Fibroblast of upper back skin (primary cell): Measurements from ENCODE around the gene ASPA.
"Not testable (repeated sequence)": the region's sequence is repeated elsewhere in the genome, so short reads cannot be mapped to it uniquely, and the experiment has no call there.

ENCODE experiments used
- DNase-seq: peaks from one replicate; pipeline ENCODE4 v3.0.0-alpha.2; 2013

The ASPA gene

DNA sequence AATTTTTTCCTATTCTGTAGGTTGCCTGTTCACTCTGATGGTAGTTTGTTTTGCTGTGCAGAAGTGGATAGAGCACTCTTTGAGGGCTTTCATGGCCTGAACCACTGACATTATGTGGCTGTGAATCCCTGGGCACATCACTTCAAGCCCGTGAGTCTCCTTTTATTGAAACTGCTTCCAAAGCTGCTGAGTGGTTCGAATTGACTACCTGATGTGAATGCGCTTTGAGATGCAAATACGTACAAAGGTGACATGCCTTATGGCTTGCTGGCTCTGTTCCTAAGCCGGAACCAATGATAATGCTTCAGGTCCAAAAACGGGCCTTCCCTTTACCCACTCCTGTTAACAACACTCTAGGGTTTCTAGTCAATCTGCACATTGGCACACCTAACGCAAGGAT lies 34.3 kb downstream of the ASPA start:
- DNase-seq = no peak

DNA sequence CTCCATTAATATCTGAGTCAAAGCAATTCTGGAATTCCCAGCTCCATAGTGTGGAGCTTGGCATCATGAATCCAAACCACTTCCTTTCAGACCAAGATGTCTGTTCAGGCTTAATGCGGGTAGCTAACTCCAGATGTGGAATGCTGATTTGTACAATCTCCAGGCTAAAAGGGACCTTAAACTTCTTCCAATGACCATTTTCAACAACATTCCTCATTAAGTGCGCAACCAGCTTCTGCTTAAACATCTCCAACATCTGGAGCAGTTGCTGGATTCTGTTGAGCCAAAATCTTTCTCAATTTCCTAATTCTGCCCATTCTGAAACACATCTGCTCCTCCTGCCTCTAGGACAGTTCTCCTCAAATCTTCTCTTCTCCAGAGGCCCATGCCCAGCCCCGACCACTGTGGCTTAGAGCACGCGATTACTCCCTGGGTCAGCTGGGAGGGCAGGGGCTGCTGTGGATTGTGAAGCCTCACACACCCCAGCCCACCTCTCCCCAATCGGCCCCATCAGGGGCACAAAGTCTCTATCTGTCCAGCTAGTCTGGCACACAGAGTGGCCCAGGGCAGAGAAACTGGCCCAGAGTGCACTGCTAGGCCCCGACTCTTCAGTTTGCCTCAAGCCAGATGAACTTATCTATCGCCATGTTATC lies 36.2 kb downstream of the ASPA start:
- peak; percentile 21 for DNase-seq

DNA sequence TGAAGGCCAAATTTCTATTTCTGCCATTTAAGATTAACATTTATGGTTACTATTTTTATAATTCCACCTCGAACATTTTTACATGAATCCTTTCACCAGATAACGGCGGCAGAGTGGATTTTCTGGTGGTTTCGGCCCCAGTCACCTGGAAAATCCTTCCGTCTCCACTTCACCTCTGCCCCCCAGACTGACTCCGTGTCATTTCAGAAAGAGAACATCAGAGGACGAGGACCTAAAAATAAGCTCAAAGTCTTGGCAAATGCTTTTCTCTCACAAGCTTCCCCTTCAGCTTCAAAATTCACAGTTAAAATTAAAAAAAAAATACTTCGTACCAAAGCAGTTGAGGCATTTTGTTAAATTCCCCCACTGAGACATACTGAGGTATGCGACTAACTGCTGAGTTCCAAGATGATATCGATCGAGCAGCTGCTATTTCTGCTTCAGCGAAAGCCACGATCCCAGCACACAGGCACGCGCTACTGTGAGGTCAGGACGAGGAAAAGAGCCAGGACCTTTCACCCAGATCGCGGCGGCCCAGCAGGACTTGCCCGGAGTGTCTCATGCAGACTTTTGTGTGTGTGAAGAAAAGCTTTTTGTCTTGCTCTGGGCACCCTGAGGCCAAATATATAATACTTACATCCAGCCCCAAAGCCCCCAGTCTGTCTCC lies 36.8 kb downstream of the ASPA start:
- DNase-seq = peak; percentile 64

DNA sequence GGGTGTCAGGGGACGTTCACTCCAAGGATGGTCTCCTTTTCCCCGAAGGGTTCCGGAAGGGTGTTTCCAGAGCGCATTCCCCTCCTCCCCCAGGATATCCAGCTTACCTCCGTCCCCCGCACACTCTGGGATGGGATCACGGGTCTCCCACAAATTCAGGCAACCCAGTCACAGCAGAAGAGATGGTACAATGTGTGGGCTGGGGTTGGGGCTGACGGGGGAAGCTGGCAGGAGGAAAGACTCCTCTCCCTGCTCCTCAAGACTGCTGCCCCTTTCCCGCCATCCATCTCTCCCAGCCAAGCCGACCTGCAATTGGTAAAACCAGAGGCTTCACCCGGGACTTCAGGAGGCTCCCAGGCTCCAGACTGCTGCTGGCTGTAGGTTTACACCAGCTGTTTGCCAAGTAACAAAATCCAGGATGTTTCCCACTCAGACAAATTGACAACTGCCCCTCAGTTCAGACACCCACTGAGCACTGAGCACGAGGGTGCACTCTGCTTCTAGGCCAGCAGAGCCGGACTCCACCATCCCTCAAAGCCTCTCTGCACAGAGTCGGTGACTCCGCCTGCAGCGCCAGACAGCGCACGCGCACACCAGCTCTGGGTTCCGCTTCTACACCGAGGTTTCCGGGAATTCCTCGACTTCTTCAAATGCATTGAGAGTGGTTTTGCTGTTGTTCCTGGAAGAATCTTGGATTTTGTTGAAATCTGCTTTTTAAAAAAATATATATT lies 37.7 kb downstream of the ASPA start:
- DNase-seq = no peak

GRCh38 chr17:3514167-3514566 lies 38.4 kb downstream of the ASPA start:
- DNase-seq = not testable (repeated sequence)

- no peak for DNase-seq
These were observed 39.1 kb downstream of the ASPA start for GRCh38 chr17:3514873-3515272.

DNA sequence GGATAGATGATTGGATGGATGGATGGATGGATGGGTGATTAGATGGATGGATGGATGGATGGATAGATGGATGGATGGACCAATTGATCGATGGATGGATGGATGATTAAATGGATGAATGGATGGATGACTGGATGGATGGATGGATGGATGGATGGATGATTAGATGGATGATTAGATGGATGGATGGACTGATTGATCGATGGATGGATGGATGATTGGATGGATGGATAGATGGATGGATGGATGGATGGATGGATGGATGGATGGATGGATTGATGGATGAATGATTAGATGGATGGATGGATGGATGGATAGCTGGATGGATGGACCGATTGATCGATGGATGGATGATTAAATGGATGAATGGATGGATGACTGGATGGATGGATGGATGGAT lies 43.7 kb downstream of the ASPA start:
- DNase-seq = not testable (repeated sequence)

DNA sequence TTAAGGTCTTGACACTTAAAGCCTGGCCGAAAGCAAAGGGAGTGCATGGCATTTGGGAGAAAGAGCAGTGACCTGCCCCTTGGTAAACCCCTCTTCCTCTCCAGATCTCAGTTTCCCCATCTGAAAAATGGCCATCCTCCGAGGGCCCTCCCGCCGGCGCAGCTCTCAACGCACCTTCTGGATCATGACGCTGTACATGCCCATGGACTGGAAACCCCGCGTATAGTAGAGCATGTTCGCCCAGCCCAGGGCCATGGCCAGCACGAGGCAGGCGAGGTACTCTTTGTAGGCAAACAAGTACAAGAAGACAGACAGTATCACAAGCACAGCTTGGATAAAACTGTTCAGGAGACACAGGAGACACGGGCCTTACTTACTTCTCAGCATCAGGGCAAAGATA lies 48.2 kb downstream of the ASPA start:
- no peak for DNase-seq

DNA sequence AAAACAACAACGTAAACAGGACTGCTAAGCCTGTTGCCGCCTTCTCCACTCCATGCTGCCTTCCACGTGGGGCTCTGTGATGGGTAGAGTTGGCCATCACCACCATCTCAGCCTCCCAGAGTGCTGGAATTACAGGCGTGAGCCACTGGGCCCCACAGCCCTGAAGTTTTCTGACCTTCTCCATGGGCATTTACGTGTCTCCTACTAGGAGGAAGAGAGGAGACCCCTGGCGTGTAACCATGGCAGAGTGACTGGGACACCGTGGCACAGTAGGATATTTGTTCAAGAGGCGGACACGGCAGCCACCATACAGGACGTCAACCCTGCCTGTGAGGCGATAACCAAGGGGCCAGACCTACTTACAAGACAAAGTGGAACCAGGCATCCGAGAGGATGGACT lies 50.7 kb downstream of the ASPA start:
- no peak for DNase-seq

- DNase-seq = no peak
These were observed 51.2 kb downstream of the ASPA start for GRCh38 chr17:3526971-3527370.

DNA sequence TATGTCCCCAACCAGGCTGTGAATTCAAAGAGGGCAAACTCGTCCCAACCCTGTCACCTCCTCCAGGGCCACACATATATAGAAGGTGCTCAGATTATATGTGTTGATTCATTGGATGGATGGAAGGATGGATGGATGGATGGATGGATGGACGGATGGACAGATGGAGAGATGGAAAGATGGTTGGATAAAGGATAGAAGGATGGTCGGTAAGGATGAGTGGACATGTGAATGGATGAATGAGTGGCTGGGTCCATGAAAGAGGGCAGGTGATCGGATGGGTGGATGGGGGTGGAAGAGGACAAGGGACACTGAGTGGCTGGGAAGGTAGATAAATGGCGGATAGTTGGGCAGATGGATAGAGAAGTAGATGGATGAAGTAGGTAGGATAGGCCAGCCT lies 51.7 kb downstream of the ASPA start:
- no peak for DNase-seq

DNA sequence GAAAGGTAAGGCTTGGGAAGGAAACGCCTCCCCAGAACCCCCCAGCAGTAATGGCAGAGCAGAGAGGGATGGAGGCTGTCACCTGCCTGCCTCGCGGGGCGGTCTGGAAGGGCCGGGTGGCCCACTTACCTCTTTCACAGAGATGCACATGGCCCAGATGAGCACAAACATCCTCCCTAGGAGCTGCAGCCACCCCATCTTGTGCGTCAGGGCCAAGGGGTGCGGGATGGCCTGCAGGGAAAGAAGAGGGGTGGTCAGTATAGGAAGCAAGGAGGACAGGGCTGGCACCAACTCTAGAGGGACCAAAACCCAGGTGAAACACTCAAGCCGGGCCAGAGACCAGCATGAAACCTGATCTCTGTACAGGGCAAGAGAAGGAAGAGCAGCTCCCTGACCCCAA lies 52.1 kb downstream of the ASPA start:
- DNase-seq = no peak

- no peak for DNase-seq
These were observed 52.6 kb downstream of the ASPA start for GRCh38 chr17:3528403-3528851.

DNA sequence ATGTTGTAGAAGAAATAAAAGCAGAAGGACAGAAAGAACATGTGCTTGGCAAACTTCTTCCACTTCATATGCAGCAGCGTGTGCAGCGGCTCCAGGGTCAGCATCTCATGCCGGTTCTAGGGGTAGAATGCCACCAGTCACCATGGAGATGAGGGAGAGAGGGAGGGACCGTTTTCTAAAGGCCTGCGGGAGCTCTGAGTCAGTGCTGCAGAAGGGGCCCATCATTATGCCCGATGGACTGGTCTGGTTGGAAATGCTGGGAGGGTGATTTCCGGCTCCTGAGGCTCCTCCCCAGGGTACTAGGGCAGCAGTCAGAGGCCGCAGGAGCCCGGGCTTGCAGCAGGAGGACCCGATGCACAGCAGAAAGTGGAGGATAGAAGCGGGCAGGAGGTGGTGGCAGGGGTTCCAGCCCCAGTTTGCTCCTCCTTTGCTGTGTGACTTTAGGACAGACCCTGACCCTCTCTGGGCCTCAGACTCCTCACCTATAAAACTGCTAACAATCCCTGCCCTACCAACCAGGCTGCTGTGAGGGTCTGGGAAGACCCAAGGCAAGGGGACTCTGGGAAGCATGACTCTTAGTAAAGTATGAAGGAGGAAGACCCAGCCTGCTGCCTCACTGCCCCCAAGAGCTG lies 53.2 kb downstream of the ASPA start:
- no peak for DNase-seq

- peak; percentile 30 for DNase-seq
These were observed 54.3 kb downstream of the ASPA start for GRCh38 chr17:3529817-3530741.

DNA sequence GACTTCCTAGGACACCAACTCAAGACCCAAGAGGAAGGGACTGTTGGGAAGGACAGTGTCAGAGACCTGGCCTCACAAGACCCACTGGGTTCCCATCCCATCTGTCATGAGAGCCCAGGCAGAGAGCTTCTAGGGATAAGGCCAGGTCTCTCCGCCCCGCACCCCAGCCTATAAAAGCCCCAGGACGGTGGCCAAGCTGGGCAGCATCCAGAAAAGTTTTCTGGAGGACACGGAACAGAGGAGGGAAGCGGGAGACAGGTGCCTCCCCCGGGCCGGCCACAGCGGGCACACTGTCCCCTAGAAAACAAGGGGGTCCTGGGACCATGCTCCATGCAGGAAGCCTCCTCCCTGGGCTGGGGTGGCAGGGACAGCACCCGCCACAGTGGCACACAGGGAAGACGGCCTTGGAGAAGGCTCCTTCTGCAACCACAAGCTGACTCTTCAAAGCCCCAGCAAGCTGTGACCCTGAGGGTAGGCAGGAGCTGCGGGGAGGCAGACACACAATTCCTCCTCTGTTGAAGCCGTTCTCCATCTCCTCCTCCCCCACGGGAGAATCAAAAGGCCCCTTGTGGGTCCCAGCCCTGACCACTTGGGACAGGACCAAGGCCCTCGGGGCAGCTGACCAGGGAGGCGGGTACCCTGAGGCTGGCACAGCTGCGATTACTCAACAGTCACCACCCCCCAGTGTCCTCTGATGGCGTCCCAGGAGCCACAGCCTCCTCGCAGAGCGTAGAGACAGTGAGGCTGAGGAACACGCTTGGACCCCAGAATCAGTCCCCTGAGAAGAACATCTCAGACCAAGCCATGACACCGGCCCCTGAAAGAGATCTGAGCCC lies 55.7 kb downstream of the ASPA start:
- DNase-seq = no peak

DNA sequence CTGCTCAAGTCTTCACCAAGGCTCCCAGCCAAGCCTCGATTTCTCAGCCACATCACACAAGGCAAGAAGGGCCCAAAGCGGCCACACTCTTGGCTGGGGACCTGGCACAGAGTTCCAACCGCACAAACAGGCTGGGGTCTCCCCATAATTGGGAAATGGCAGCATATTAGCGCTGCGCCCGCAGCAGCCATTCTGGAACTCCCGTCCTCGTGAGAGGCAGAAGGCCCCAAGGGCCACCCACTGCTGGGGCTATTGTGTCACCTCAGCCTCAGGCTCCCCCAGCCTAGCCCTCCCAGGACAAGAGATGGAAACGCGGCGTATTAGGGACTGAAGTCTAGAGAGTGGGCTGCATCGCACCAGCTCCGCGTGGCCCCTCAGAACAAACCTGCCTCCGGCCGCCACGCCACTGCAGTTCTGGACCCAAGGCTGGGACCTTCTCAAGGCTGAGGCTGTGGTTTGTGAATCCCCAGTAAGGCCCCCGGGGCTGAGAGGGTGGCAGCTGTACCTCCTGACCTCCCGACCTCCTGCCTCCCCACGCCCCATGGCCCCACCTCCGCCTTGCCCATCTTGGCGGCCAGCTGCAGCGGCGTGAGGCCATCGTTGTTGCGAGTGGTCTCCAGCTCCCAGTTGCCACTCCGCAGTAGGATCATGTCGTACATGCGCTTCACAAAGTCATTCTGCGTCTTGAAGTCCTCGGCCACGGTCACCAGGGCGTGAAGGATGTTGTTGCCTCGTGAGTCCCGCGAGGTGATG lies 56.5 kb downstream of the ASPA start:
- DNase-seq = no peak

DNA sequence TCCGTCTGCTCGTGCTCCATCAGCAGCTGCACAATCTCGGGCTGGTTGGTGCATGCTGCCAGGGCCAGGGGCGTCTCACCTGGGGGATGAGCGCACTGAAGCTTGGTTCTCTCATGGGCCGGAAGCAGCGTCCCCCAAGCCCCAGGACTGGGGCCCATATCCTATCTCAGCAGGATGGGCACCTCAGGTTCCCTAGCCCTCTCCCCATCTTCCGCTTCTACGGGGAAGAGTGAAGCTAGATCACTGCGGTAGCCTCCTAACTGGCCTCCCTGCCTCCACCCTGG lies 57.0 kb downstream of the ASPA start:
- DNase-seq = no peak

GRCh38 chr17:3533752-3534151 lies 58.0 kb downstream of the ASPA start:
- no peak for DNase-seq

DNA sequence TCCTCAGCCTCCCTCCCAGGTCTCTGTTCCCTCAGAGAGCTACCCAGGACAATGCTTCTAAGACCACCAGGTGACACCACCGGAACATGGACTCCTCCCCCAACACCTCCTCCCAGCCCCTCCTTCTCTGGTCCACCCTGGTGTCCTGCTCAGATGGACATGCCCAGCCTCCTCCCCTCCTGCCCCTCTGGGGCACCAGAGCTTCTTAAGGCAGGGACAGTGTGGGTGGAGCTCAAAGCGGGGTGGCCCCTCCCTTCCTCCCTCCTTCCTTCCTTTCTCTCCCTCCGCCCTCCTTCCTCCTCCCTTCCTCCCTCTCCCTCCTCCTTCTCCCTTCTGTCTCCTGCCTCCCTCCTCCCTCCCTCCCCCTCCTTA lies 59.1 kb downstream of the ASPA start:
- peak; percentile 10 for DNase-seq
